A549 (cell line): ENCODE data around the gene SKP1. TPM values are rescaled to one million over a fixed set of nuclear protein-coding genes. Genes with fewer than 3 reads are reported as not detected.

Source experiments
- ATAC-seq, 2 experiments: fragments of 200-7000 bp in 1 of 2; fragments of >200 bp in 1 of 2; cut with Nextera tagmentation in 1 of 2; cut with Tn5 transposase in 1 of 2; 3 replicates each; pipeline versions ENCODE4 v1.8.0 to v1.9.1; 2018 to 2020; ENCODE audit warnings: mild to moderate bottlenecking in 1 of 2, moderate library complexity in 1 of 2
- CTCF ChIA-PET: fragments of 300-600 bp; sonication (Branson Sonifier 250); formaldehyde crosslinking; extraction: SDS; loops from one replicate; lab custom pipeline; 2021; ENCODE audit warnings: antibody characterized with exemption, inconsistent platforms; lab: Yijun Ruan, JAX
- POLR2A ChIA-PET: fragments of 350-600 bp; formaldehyde crosslinking; extraction: SDS; loops from one replicate; lab custom pipeline; 2021; ENCODE audit warnings: antibody characterized with exemption, inconsistent platforms; lab: Yijun Ruan, JAX
- DNase-seq, 2 experiments: peaks; one replicate each; pipeline versions ENCODE4 v3.0.0 to v3.0.0-alpha.2; 2011 to 2016; ENCODE audit warnings: low read depth in 1 of 2, low spot score in 1 of 2
- FAIRE-seq: peaks from 2 replicates; lab custom pipeline; 2011; peaks lifted over from hg19 to GRCh38; lab: Jason Lieb, UNC
- H3K27ac ChIP-seq, 2 experiments: fragments of >200 bp; sonication (Bioruptor Twin); formaldehyde crosslinking; 3 replicates each; pipeline ENCODE4 v1.5.1; 2016 to 2017
- H3K4me1 ChIP-seq: fragments of >200 bp; sonication (Bioruptor Twin); formaldehyde crosslinking; 3 replicates; pipeline ENCODE4 v1.6.1; 2016
- H3K4me2 ChIP-seq: fragments of >200 bp; sonication (Bioruptor Twin); formaldehyde crosslinking; 3 replicates; pipeline ENCODE4 v1.6.1; 2016
- H3K4me3 ChIP-seq: fragments of >200 bp; sonication (Bioruptor Twin); formaldehyde crosslinking; 3 replicates; pipeline ENCODE4 v1.5.1; 2016
- H3K9me3 ChIP-seq: fragments of >200 bp; sonication (Bioruptor Twin); formaldehyde crosslinking; 3 replicates; pipeline ENCODE4 v1.6.1; 2016
- CBX2 ChIP-seq: fragments of 200-600 bp; sonication (generic); IDR thresholded peaks from 2 replicates; pipeline ENCODE4 v1.6.1; 2016; ENCODE audit warnings: low read depth, mild to moderate bottlenecking, borderline replicate concordance
- CEBPB ChIP-seq, 2 experiments: fragments of >200 bp in 1 of 2; sonication (Bioruptor Twin) in 1 of 2; formaldehyde crosslinking in 1 of 2; IDR thresholded peaks; 2 replicates each; pipeline ENCODE4 v1.6.1; 2012 to 2016
- CHD2 ChIP-seq: fragments of 150-350 bp; IDR thresholded peaks from 2 replicates; pipeline ENCODE4 v1.6.1; 2014; ENCODE audit warnings: low read length; ENCODE audit not compliant: partially characterized antibody
- EHMT2 ChIP-seq: fragments of 200-600 bp; sonication (generic); IDR thresholded peaks from 2 replicates; pipeline ENCODE4 v1.6.1; 2016; ENCODE audit warnings: antibody characterized with exemption, low read depth, mild to moderate bottlenecking, moderate library complexity
- EP300 ChIP-seq, 2 experiments: fragments of >200 bp; sonication (Bioruptor Twin); formaldehyde crosslinking; IDR thresholded peaks; 2 replicates in 1 of 2; 3 replicates in 1 of 2; pipeline ENCODE4 v1.6.1; 2016 to 2017
- FOSL2 ChIP-seq, 2 experiments: fragments of 450-650 bp in 1 of 2; fragments of >200 bp in 1 of 2; sonication (Bioruptor Twin) in 1 of 2; formaldehyde crosslinking; IDR thresholded peaks; 2 replicates each; pipeline versions ENCODE4 v1.5.0 to v1.6.1; 2016 to 2020; ENCODE audit warnings: mild to moderate bottlenecking in 1 of 2, moderate library complexity in 1 of 2
- FOXS1 ChIP-seq: fragments of 250-450 bp; sonication (Bioruptor Pico); IDR thresholded peaks from 2 replicates; pipeline ENCODE4 v1.5.0; 2020; ENCODE audit warnings: mild to moderate bottlenecking, moderate library complexity
- GATA3 ChIP-seq: IDR thresholded peaks from 2 replicates; pipeline ENCODE4 v1.6.1; 2012; ENCODE audit warnings: borderline replicate concordance
- HOXB13 ChIP-seq: fragments of 250-450 bp; sonication (Bioruptor Pico); IDR thresholded peaks from 2 replicates; pipeline ENCODE4 v1.5.0; 2020; ENCODE audit warnings: low read depth, mild to moderate bottlenecking, moderate library complexity
- HOXB5 ChIP-seq: fragments of 250-450 bp; sonication (Bioruptor Pico); IDR thresholded peaks from 2 replicates; pipeline ENCODE4 v1.5.0; 2020; ENCODE audit warnings: mild to moderate bottlenecking, moderate library complexity
- JUNB ChIP-seq: fragments of >200 bp; sonication (Bioruptor Twin); formaldehyde crosslinking; IDR thresholded peaks from 2 replicates; pipeline ENCODE4 v1.6.1; 2016
- KDM1A ChIP-seq: fragments of 200-600 bp; sonication (generic); IDR thresholded peaks from 2 replicates; pipeline ENCODE4 v1.6.1; 2016; ENCODE audit warnings: low read depth, mild to moderate bottlenecking
- KDM5A ChIP-seq: fragments of 200-600 bp; sonication (generic); IDR thresholded peaks from 2 replicates; pipeline ENCODE4 v1.6.1; 2016; ENCODE audit warnings: antibody characterized with exemption, mild to moderate bottlenecking
- MAFK ChIP-seq: fragments of 450-650 bp; IDR thresholded peaks from 2 replicates; pipeline ENCODE4 v1.6.1; 2014; ENCODE audit not compliant: partially characterized antibody
- MAZ ChIP-seq: fragments of 150-350 bp; IDR thresholded peaks from 2 replicates; pipeline ENCODE4 v1.6.1; 2014; ENCODE audit warnings: antibody characterized with exemption, low read depth, low read length, borderline replicate concordance
- MYC ChIP-seq: IDR thresholded peaks from 2 replicates; pipeline ENCODE4 v1.6.1; 2012; ENCODE audit warnings: mild to moderate bottlenecking, inconsistent platforms, low read length, improper control_type of control experiment, borderline replicate concordance
- RARB ChIP-seq: fragments of 250-450 bp; sonication (Bioruptor Pico); IDR thresholded peaks from 2 replicates; pipeline ENCODE4 v1.8.0; 2021; ENCODE audit warnings: mild to moderate bottlenecking, moderate library complexity
- RFX5 ChIP-seq: fragments of 450-650 bp; IDR thresholded peaks from 2 replicates; pipeline ENCODE4 v1.7.1; 2014; ENCODE audit warnings: antibody characterized with exemption, mild to moderate bottlenecking, moderate library complexity
- RNF2 ChIP-seq: fragments of 200-600 bp; sonication (generic); IDR thresholded peaks from 2 replicates; pipeline ENCODE4 v1.6.1; 2016; ENCODE audit warnings: low read depth, mild to moderate bottlenecking, antibody characterized with exemption, moderate library complexity, borderline replicate concordance
- TFCP2L1 ChIP-seq: fragments of 250-450 bp; sonication (Bioruptor Pico); IDR thresholded peaks from 2 replicates; pipeline ENCODE4 v1.5.0; 2021; ENCODE audit warnings: mild to moderate bottlenecking
- TP53 ChIP-seq: fragments of 250-450 bp; sonication (Bioruptor Pico); IDR thresholded peaks from 2 replicates; pipeline ENCODE4 v1.5.0; 2021; ENCODE audit warnings: mild to moderate bottlenecking, moderate library complexity
- ZFP36 ChIP-seq: fragments of 450-650 bp; IDR thresholded peaks from 2 replicates; pipeline ENCODE4 v1.6.1; 2014; ENCODE audit warnings: borderline replicate concordance; ENCODE audit not compliant: partially characterized antibody
- WGBS: methylation state at CpG from one replicate; pipeline ENCODE4 v1.1.6; 2017; ENCODE audit errors: missing lambda C conversion rate; 5-methylcytosine and 5-hydroxymethylcytosine counted together
- polyA plus RNA-seq, 4 experiments: library from polyadenylated mRNA; depleted of rRNA in 3 of 4; stranded (reverse); fragments of >200 nt; fragmentation: RNase III in 1 of 4; extraction: RNeasy Plus Mini Kit Qiagen cat#74134 plus additional on column Dnase treatment in 1 of 4; gene quantifications; 2 replicates in 3 of 4; 3 replicates in 1 of 4; pipeline ENCODE4 v1.2.3, GENCODE V29; 2011 to 2017
- TF ChIP-seq, protein P1 (sequence below): IDR thresholded peaks from 2 replicates; pipeline ENCODE4 v1.6.1; 2012; ENCODE audit warnings: low read depth, borderline replicate concordance
- TF ChIP-seq, protein P2 (sequence below): fragments of 250-450 bp; sonication (Bioruptor Pico); IDR thresholded peaks from 2 replicates; pipeline ENCODE4 v1.5.0; 2021; ENCODE audit warnings: mild to moderate bottlenecking, moderate library complexity, borderline replicate concordance
- TF ChIP-seq, protein P3 (sequence below): fragments of 450-650 bp; IDR thresholded peaks from 2 replicates; pipeline ENCODE4 v1.6.1; 2014; ENCODE audit warnings: antibody characterized with exemption
- TF ChIP-seq, protein P4 (sequence below): IDR thresholded peaks from 2 replicates; pipeline ENCODE4 v1.6.1; 2012
- TF ChIP-seq, protein P5 (sequence below): fragments of 200-600 bp; sonication (generic); IDR thresholded peaks from 2 replicates; pipeline ENCODE4 v1.6.1; 2016; ENCODE audit warnings: antibody characterized with exemption, mild to moderate bottlenecking, moderate library complexity

The SKP1 gene
- polyA plus RNA-seq, 2 of the 4 experiments (the other 2 are of a cell fraction): 776 to 870 TPM

DNA sequence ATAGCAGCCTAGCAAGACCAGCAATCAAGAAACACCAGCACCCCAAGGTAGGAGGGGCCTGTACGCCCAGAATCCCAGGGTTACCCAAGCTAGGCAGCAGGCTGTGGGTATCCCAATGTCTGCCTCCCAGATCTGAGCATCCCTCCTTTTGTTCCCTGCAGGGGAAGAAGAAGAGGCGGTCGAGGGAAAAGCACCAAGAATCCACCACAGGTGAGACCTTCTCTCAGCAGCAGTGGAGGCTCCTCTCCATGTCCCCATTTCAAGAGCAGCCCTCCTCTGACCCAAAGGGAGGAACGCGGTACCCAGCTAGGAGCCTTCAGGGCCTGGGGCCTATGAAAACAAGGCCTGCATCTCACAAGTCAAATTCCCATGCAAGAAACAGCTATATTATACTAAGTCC is 33.3 kb downstream of the SKP1 start:
- ATAC-seq (no peak), FAIRE-seq (no peak), DNase-seq (no peak)
- 92% methylated on average over 5 of the region's 5 CpGs for WGBS
- Histone ChIP-seq H3K9me3 (no peaks in the 10 kb centered on the region), H3K27ac (no peak overlapping the region), H3K4me2 (no peak overlapping the region), H3K4me1 (peaks cover 20% of the 10 kb centered on the region), H3K4me3 (no peak overlapping the region)
- CTCF ChIA-PET: interaction anchor here (1.2 to 20.9 kb wide), 5 partner anchors 10 to 109 kb away, joined by 3 to 546 read pairs (median 32); no protein-coding TSS in a partner anchor
- POLR2A ChIA-PET: no interaction called here
- TF ChIP-seq ZFP36 (no peak), JUNB (no peak), FOXS1 (CRISPR knock-in tag) (no peak), KDM5A (no peak), RARB (CRISPR knock-in tag) (no peak), CEBPB (IDR thresholded peaks at IDR 0.05) (no peak)

DNA sequence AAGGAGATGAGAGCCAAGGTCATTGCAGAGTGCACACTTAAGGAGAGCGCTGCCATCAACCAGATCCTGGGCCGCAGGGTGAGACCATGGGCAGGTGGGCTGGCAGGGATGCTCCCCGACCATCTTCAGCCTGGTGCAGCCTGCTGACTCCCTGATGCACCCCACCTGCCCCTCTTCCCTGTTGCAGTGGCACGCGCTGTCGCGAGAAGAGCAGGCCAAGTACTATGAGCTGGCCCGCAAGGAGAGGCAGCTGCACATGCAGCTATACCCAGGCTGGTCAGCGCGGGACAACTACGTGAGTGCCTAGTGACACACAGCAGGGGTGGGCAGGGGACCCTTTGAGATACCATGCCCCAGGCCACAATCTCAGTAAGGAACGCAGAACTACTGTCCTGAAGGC is 33.9 kb downstream of the SKP1 start:
- ATAC-seq: no peak
- POLR2A ChIA-PET: no interaction called here
- no peak for FAIRE-seq
- no peak overlapping the region for H3K4me3 ChIP-seq
- no peak overlapping the region for H3K4me2 ChIP-seq
- H3K27ac ChIP-seq: no peak overlapping the region
- TF ChIP-seq TFCP2L1 (no peak), HOXB13 (CRISPR knock-in tag) (no peak), MAFK (no peak), EP300 (IDR thresholded peaks at IDR 0.05) (no peak), MAZ (no peak)
- TF ChIP-seq, protein P1, sequence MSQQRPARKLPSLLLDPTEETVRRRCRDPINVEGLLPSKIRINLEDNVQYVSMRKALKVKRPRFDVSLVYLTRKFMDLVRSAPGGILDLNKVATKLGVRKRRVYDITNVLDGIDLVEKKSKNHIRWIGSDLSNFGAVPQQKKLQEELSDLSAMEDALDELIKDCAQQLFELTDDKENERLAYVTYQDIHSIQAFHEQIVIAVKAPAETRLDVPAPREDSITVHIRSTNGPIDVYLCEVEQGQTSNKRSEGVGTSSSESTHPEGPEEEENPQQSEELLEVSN: no peak
- TF ChIP-seq, all 56 proteins: peak for 0
- H3K9me3 ChIP-seq: no peaks in the 10 kb centered on the region
- CTCF ChIA-PET: interaction anchor here (1.2 to 20.9 kb wide), 5 partner anchors 11 to 108 kb away, joined by 3 to 546 read pairs (median 32); no protein-coding TSS in a partner anchor
- 94% methylated on average over 11 of the region's 12 CpGs for WGBS
- DNase-seq: no peak
- H3K4me1 ChIP-seq: peaks cover 23% of the 10 kb centered on the region

DNA sequence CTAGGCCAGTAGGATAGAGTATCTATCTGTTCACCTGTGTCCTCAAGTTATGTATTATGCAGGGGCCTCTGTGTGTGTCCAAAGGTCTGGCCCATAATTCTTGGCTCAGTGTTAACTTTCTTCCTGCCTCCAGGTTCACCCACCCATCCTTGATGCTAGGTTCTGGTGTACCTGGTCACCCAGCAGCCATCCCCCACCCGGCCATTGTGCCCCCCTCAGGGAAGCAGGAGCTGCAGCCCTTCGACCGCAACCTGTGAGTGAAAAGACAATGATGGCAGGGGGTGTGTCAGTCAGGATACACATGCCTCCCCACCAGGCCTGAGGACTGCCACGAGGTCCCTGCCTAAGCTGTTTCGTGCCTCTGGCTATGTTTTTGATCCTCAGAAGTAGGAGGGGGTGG is 34.7 kb downstream of the SKP1 start:
- Histone ChIP-seq H3K4me1 (peaks cover 21% of the 10 kb centered on the region), H3K4me3 (no peak overlapping the region), H3K4me2 (no peak overlapping the region), H3K27ac (no peak overlapping the region), H3K9me3 (no peaks in the 10 kb centered on the region)
- DNase-seq (no peak), ATAC-seq (no peak), FAIRE-seq (no peak)
- ChIA-PET CTCF (interaction anchor here (1.8 to 20.9 kb wide), 8 partner anchors 8 to 115 kb away, joined by 7 to 546 read pairs (median 20); no protein-coding TSS in a partner anchor), POLR2A (no interaction called here)
- WGBS: 96% methylated on average over 4 of the region's 5 CpGs
- no peak for TF ChIP-seq CHD2
- TF ChIP-seq, protein P2, sequence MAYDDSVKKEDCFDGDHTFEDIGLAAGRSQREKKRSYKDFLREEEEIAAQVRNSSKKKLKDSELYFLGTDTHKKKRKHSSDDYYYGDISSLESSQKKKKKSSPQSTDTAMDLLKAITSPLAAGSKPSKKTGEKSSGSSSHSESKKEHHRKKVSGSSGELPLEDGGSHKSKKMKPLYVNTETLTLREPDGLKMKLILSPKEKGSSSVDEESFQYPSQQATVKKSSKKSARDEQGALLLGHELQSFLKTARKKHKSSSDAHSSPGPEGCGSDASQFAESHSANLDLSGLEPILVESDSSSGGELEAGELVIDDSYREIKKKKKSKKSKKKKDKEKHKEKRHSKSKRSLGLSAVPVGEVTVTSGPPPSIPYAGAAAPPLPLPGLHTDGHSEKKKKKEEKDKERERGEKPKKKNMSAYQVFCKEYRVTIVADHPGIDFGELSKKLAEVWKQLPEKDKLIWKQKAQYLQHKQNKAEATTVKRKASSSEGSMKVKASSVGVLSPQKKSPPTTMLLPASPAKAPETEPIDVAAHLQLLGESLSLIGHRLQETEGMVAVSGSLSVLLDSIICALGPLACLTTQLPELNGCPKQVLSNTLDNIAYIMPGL: no peak
- no peak for TF ChIP-seq GATA3
- no peak for TF ChIP-seq RFX5
- TF ChIP-seq, protein P3, sequence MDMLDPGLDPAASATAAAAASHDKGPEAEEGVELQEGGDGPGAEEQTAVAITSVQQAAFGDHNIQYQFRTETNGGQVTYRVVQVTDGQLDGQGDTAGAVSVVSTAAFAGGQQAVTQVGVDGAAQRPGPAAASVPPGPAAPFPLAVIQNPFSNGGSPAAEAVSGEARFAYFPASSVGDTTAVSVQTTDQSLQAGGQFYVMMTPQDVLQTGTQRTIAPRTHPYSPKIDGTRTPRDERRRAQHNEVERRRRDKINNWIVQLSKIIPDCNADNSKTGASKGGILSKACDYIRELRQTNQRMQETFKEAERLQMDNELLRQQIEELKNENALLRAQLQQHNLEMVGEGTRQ: no peak
- TF ChIP-seq, protein P4, sequence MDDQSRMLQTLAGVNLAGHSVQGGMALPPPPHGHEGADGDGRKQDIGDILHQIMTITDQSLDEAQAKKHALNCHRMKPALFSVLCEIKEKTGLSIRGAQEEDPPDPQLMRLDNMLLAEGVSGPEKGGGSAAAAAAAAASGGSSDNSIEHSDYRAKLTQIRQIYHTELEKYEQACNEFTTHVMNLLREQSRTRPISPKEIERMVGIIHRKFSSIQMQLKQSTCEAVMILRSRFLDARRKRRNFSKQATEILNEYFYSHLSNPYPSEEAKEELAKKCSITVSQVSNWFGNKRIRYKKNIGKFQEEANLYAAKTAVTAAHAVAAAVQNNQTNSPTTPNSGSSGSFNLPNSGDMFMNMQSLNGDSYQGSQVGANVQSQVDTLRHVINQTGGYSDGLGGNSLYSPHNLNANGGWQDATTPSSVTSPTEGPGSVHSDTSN: no peak
- no peak for TF ChIP-seq MYC
- no peak for TF ChIP-seq HOXB5 (CRISPR knock-in tag)
- TF ChIP-seq MAFK: no peak
- no peak for TF ChIP-seq FOSL2 (IDR thresholded peaks at IDR 0.05)
- no peak for TF ChIP-seq FOSL2 (CRISPR knock-in tag; IDR thresholded peaks at IDR 0.05)
- TF ChIP-seq, protein P5, sequence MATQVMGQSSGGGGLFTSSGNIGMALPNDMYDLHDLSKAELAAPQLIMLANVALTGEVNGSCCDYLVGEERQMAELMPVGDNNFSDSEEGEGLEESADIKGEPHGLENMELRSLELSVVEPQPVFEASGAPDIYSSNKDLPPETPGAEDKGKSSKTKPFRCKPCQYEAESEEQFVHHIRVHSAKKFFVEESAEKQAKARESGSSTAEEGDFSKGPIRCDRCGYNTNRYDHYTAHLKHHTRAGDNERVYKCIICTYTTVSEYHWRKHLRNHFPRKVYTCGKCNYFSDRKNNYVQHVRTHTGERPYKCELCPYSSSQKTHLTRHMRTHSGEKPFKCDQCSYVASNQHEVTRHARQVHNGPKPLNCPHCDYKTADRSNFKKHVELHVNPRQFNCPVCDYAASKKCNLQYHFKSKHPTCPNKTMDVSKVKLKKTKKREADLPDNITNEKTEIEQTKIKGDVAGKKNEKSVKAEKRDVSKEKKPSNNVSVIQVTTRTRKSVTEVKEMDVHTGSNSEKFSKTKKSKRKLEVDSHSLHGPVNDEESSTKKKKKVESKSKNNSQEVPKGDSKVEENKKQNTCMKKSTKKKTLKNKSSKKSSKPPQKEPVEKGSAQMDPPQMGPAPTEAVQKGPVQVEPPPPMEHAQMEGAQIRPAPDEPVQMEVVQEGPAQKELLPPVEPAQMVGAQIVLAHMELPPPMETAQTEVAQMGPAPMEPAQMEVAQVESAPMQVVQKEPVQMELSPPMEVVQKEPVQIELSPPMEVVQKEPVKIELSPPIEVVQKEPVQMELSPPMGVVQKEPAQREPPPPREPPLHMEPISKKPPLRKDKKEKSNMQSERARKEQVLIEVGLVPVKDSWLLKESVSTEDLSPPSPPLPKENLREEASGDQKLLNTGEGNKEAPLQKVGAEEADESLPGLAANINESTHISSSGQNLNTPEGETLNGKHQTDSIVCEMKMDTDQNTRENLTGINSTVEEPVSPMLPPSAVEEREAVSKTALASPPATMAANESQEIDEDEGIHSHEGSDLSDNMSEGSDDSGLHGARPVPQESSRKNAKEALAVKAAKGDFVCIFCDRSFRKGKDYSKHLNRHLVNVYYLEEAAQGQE: no peak
- no peak for TF ChIP-seq TP53 (CRISPR knock-in tag)
- TF ChIP-seq CBX2: no peak
- TF ChIP-seq RNF2: no peak
- no peak for TF ChIP-seq EP300 (IDR thresholded peaks at IDR 0.05)
- TF ChIP-seq EHMT2: no peak
- TF ChIP-seq KDM5A: no peak
- no peak for TF ChIP-seq KDM1A
